TTC549 (cell line): Measurements from ENCODE around the gene MCM5.
"Not testable (repeated sequence)": the region's sequence is repeated elsewhere in the genome, so short reads cannot be mapped to it uniquely, and the experiment has no call there.

Source experiments
- FAIRE-seq: peaks from 2 replicates; lab custom pipeline; 2012; peaks lifted over from hg19 to GRCh38; lab: Jason Lieb, UNC

MCM5 gene

DNA sequence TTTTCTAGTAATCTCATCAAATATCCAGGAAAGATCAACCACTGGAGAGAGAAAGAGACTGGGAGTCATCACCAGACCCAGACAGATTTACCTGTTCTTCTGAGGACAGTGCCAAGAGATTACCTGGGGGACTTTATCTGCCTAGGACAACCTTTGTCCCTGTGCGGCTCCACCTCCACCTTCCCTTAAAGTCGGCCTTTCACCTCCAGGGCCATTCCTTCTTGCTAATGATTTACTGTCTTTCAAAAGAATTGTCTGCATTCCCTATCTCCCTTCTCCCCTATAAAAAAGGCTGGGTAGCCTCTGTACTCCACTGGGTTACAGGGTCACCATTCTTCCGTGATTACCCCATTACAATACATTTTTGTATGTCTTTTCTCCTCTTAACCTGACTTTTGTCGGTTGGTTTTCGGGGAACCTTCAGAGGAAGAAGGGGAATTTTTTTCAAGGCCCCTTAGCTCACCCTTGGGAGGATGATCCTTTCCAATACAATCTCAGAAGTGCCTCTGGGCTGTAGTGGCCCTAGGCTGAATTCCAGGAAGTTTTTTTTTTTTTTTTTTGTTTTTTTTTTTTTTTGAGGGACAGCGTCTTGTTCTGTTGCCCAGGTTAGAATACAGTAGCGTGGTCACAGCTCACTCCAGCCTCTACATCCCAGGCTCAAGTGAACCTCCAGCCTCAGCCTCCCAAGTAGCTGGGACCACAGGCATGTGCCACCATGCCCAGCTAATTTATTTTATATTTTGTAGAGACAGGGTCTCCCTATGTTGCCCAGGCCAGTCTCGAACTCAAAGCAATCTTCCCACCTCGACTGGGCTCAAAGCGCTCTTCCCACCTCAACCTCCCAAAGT lies 20.6 kb upstream of the MCM5 start:
- FAIRE-seq, result no peak

DNA sequence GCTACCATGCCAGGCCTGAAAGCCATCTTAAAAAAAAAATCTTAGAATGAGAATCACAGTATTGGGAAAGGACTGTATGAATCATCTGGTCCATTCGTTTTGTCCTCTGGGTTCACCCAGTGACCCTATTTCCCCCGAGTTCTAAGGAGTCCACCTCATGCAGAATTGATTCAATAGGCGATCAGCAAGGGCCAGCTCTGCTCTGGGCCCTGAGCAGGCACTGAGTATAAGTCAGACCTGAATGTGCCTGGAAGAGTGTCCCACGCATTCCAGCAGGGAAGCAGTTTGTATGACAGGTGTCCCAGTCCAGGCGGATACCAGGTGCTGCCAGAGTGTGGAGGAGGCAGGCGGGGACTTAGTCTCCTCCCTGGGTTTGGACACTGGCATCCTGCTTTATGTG lies 19.9 kb upstream of the MCM5 start:
- no peak for FAIRE-seq

DNA sequence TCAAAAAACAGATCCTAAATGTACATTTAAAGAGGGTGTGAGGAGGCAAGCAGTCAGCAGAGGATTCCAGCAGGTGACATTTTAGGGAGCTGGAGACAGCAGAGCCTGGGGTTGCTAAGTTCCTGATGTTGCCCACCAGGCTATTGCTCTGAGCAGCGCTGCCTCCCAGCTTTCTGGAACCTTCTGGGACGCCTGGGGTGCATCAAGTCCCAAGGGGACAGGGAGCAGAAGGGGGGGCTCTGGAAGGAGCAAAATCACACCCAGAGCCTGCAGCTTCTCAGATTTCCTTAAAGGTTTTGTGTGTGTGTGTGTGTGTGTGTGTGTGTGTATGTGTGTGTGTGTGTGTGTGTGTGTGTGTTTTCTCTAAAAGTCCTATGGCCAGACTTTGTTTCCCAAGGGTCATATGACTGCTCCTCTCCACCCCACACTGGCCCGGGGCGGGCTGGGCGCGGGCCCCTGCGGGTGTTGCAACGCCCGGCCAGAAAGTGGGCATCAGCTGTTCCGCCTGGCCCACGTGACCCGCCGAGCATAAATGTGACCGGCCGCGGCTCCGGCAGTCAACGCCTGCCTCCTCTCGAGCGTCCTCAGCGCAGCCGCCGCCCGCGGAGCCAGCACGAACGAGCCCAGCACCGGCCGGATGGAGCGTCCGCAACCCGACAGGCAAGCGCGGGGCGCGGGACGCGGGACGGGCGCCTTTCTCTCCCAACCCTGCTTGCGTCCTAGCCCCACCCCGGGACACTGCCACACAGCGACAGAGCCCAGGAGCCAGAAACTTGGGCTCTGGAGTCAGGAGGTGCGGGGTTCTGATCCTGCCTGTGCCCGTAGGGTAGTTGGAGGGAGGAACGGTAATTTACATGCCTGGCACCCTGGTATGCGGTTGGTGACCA lies 19.2 kb upstream of the MCM5 start, which contains the start of gene HMOX1:
Gene HMOX1 (plus strand): TSS at position 560 of the 887 bp plus-strand sequence. CDS start 78 bp downstream, at position 638.
- no peak for FAIRE-seq

DNA sequence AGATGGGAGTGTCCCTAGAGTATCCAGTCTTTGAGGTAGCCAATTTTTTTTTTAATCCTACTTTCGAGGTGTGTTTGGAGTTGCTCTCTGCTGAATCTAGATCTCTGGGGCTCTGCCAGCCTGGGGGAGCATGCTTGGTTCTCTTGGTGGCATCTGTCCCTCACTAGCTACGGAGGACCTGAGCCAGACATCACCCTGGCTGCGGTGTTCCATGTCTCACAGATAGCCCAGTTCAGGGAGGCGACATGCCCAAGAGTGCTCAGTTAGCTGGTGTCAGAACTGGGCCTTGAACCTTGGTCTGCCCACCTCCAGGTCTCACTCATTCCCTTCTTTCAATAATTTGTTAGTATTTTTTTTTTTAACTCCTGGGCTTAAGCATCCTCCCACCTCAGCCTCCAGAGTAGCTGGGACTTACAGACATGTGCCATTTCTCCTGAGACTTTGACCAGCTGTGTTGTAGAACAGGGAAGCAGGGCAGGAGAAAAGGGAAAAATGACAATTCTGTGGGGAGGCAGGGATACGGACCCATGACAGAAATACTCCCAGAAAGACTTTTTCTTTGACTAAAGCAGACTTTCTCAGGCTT lies 18.4 kb upstream of the MCM5 start:
- no peak for FAIRE-seq

DNA sequence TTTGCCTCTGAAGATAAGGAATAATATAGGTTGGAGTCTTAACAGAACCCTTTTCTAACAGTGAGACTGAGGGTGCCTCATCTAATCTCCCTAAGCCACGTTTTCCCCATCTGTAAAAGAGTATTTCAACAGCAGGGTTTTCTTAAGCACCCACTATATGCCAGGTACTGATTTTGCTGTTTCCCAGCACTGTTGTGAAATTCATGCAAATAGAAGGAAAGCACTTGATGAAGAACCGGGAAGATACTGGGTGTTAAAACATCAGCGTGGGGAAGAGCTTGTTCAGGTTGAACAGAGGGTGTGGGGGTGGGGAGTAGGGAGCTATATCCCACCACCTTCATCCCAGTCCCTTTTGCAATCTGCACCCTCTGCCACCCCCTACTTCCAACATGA lies 16.3 kb upstream of the MCM5 start:
- no peak for FAIRE-seq

DNA sequence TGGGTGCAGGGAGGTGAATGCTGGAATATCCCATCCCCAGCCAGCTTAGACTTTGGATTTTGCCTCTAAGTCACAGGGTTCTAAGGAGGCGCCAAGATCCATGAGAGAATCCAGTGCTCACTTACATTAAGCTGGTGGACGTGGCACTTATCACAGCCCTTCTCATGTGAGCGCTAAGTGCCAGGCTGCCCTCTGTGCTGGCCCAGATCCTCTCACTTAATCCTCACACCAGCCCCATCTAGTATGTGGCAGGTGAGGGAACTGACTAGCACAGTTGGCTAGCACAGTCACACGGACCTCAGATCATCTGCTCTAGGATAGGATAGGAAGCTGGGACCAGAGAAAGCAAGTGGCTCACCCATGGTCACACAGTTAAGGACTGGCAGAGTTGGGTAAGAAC lies 15.4 kb upstream of the MCM5 start:
- no peak for FAIRE-seq

DNA sequence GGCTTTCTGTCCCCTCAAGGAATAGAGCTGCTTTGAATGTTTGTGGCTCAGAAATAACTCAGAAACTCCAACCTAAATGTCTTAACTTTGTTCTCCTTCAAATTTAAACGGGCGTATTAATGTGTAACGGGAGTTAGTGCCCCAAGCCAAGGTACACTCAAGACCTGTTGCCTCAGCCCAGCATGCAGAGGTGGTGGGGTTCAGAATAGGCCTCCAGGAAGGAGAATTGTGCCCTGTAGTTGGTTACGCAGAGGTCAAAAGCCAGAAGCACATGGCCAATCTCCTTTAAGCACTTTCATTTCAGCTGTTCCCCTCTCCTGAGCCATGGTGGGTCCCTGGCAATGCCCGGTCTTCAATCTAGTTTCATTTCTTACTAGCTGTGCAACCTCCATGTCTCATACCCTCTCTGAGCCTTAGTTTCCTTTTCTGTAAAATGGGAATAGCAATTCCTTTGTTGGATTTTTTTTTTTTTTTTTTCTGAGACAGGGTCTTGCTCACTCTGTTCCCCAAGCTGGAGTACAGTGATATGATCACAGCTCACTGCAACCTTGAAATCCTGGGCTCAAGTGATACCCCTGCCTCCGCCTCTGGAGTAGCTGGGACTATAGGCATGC lies 14.9 kb upstream of the MCM5 start:
- FAIRE-seq, result no peak

DNA sequence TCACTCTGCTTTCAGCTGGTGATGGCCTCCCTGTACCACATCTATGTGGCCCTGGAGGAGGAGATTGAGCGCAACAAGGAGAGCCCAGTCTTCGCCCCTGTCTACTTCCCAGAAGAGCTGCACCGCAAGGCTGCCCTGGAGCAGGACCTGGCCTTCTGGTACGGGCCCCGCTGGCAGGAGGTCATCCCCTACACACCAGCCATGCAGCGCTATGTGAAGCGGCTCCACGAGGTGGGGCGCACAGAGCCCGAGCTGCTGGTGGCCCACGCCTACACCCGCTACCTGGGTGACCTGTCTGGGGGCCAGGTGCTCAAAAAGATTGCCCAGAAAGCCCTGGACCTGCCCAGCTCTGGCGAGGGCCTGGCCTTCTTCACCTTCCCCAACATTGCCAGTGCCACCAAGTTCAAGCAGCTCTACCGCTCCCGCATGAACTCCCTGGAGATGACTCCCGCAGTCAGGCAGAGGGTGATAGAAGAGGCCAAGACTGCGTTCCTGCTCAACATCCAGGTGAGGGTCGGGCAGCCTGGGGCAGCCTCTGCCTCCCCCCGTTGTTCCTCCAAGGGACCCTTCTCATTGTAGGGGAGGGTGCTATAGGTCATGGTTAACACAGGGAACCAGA lies 13.2 kb upstream of the MCM5 start:
- FAIRE-seq, result no peak

DNA sequence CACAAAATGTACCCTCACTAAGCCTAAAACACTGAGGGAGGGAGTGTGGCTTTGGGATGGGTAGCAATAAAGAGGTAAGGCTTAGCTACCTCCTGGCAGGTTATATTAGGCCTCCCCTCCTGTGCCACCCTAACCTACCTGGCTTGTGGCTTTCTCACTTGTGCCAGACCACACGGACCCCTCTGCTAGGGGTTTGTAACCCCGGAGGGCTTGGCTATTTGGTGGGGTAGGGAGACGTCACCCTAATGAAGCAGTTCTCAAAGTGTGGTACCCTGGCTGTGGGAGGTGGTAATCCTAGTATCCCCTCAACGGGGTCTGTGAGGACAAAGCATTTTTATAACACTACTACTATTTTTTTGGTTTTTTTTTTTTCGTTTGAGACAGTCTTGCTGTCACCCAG lies 9.0 kb upstream of the MCM5 start:
- no peak for FAIRE-seq

DNA sequence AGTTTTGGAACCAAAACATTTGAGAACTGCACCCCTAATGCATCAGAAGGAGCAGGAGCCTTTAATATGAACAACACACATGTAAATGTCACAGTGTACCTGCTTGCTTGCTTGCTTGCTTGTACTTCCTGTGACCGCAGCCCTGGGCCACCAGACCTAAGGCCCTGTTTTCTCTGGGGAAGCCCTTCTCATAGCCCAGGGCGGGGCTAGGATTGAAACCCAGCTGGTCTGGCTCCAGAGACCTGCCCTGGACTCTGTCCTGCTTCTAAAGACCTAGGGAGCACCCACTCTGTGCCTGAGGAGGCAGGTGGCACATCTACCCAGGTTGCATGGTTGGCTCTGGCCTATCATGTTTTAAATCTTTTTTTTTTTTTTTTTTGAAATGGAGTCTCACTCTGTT lies 7.6 kb upstream of the MCM5 start:
- FAIRE-seq, result no peak

DNA sequence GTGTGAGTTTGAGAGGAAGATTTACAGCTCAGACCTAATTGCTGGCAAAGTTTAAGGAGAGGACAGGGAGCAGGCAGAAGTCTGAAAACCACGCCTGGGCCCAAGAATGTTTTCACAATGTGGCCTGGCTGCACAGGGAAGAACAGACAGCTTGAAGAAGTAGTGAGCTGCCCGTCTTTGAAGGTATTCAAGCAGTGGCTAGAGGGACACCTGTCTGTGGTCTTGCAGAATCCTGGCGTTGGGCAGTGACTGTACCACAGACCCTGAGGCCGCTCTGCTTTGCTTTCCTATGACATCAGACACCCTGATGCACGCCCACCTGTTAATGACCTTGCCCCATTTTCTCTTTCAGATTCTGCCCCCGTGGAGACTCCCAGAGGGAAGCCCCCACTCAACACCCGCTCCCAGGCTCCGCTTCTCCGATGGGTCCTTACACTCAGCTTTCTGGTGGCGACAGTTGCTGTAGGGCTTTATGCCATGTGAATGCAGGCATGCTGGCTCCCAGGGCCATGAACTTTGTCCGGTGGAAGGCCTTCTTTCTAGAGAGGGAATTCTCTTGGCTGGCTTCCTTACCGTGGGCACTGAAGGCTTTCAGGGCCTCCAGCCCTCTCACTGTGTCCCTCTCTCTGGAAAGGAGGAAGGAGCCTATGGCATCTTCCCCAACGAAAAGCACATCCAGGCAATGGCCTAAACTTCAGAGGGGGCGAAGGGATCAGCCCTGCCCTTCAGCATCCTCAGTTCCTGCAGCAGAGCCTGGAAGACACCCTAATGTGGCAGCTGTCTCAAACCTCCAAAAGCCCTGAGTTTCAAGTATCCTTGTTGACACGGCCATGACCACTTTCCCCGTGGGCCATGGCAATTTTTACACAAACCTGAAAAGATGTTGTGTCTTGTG lies 6.6 kb upstream of the MCM5 start:
- no peak for FAIRE-seq

DNA sequence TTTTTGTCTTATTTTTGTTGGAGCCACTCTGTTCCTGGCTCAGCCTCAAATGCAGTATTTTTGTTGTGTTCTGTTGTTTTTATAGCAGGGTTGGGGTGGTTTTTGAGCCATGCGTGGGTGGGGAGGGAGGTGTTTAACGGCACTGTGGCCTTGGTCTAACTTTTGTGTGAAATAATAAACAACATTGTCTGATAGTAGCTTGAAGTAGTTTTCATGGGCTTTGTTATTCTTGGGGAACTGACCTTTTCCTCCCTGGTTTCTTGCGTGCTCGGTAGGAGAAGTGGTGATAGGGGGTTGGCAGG lies 6.0 kb upstream of the MCM5 start:
- no peak for FAIRE-seq

DNA sequence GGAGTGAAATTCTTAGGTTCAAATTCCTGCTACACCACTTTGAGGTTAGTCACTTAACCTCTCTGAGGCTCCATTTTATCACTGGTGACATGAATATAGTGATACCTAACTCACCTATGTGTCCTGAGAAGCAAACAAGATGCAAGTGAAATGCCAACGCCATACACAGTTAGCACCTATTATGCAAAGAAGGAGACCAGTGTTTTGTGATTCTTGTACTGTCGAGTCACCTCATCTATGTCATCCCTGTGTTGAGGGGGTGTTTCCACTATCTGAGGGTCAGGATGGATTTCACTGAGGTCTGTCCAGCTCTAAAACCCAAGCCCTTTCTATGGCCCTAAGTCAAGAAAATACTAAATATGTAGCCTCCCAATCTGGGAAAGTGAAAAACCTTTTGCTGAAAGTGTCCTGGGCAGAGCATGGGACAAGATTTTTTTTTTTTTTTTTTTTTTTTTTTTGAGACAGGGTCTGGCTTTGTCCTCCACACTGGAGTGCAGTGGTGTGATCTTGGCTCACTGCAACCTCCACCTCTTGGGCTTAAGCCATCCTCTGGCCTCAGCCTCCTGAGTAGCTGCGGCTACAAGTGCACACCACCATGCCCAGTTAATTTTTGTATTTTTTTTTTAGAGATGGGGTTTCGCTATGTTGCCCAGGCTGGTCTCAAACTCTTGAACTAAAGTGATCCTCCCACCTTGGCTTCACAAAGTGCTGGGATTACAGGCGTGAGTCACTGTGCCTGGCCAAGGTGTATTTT lies 5.0 kb upstream of the MCM5 start:
- FAIRE-seq, result no peak

DNA sequence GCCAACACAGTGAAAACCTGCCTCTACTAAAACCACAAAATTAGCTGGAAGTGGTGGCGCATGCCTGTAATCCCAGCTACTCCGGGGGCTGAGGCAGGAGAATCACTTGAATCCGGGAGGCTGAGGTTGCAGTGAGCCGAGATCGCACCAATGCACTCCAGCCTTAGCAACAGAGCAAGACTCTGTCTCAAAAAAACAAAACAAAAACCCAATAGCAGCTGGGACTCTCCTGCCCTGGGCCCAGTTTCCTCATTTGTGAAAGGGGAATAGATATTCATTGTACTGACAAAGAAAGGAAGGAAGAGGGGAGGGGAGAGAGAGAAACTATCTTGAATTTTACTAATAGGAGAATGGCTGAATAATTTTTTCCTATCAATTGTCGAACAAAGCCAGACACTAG lies 3.3 kb upstream of the MCM5 start:
- FAIRE-seq, result not testable (repeated sequence)

DNA sequence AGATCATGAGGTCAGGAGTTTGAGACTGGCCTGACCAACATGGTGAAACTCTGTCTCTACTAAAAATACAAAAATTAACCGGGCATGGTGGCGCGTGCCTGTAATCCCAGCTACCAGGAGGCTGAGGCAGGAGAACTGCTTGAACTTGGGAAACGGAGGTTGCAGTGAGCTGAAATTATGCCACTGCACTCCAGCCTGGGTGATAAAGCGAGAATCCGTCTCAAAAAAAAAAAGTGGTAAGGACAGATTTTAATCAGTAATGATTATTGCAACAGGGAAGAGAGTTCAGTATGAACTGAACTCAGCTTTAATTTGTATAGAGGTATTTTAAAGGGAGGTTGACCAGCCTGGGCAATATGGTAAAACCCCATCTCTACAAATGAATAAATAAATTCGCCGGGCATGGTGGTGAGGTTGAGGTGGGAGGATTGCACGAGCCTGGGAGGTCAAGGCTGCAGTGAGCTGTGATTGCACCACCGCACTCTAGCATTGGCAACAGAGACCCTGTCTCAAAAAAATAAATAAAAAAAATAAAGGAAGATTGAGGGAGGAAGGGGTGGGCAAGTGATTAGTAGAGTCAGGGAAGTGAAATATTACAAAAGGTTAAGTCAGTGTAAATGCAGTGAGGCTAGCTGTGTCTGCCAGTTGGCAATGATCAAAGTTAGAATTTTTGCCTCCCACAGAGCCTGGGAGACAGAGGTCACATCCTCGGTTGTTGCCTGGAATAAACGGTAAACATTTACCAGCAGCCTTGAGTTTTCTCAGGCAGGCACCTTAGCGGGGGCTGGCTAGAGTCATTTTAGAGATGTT lies 2.6 kb upstream of the MCM5 start:
- FAIRE-seq, result no peak

DNA sequence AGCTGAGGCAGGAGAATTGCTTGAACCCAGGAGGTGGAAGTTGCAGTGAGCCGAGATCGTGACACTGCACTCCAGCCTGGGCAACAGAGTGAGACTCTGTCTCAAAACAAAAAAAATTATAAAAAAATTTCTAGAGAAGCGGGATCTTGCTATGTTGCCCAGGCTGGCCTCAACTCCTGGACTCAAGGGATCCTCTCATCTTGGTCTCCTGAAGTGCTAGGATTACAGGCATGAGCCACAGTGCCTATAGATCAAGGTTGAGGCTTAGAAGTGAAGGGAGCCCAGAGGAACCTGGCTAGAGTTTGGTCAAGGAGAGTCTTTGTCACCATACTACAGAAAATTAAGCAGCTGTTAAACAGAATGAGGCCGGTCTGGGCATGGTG lies 1.4 kb upstream of the MCM5 start:
- FAIRE-seq, result no peak

DNA sequence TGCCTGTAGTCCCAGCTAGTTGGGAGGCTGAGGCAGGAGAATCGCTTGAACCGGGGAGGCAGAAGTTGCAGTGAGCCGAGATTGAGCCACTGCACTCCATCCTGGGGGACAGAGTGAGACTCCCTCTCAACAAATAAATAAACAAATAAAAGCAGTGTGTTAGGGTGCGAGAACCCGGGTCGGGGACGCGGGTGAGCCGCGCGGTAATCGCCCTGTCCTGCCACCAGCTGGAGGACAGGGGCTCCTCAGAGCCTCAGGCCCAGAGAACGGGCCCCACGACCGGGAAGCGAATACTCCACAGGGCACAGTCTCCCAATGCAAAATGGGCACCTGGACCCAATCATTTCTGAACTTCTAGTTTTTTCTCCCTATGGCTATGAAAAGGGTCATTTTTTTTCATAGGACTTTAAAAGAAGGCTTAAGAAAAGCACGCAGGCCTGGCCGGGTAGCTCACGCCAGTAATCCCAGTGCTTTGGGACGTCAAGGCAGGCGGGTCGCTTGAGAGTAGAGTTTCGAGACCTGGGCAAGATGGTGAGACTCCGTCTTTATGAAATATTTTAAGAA lies 744 bp upstream of the MCM5 start:
- FAIRE-seq, result no peak

DNA sequence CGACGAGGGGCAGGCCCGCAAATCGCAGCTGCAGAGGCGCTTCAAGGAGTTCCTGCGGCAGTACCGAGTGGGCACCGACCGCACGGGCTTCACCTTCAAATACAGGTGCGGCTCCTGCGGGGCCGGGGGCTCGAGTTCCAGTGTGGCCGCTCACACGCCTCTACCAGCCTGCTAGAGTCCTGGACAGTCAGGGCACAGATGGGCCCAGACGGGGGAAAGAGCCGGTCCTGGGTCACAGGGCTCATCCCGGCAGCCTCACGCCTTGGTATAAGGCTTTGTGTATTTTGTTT lies 506 bp downstream of the MCM5 start:
- FAIRE-seq, result no peak

DNA sequence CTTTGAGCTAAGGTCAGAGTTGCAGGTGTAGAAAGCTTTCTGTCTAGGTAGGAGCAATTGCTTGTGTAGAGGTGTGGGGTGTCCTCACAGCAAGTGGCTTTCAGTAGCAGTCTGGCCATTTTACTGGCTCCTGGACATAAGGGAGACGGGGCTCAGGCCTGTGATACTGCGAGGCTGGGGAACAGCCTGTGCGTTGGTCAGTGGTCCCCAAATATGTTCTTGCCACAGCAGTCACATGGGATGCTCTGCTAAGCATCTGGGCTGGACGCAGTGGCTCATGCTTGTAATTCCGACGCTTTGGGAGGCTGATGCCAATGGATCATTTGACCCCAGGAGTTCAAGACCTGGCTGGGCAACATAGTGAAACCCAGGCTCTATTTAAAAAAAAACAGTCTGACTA lies 1.9 kb downstream of the MCM5 start:
- no peak for FAIRE-seq

DNA sequence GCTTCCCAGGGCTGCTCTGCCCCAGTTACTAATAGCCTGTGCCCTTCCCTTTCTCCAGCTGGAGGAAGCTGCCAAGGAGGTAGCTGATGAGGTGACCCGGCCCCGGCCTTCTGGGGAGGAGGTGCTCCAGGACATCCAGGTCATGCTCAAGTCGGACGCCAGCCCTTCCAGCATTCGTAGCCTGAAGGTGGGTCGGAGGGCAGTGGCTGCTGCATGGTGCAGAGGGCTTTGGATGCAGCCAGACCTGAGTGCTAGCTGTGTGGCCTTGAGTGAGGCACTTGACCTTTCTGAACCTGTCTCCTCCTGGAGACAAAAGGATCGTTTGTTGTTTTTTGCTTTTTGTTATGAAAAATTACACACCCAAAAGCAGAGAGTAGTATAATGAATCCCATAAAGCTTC lies 3.4 kb downstream of the MCM5 start:
- no peak for FAIRE-seq
